ENCODE data around the gene WDR45B. TPM values are rescaled to one million over a fixed set of nuclear protein-coding genes. Genes with fewer than 3 reads are reported as not detected.

Gene WDR45B
- total RNA-seq, 2 experiments from 2014 or later, result 49.8 to 54.3 TPM

GRCh38 chr17:82592767-82593589 lies 55.3 kb downstream of the WDR45B start:
- peak; percentile 26 to 87 (median 56) for DNase-seq
- intact Hi-C loops (cut with DNase I, micrococcal nuclease), result loop anchor here in 1 of 2 experiments (5.0 kb wide), 1 partner anchor 54 kb away; the partner anchor contains the start of gene WDR45B
- Histone ChIP-seq H3K27me3 (ENCODE audit: control insufficient read depth in 1 of 2, insufficient read depth in 2 of 2, low read length in 2 of 2) (no peaks in the 10 kb centered on the region), H3K27ac (ENCODE audit: low read depth in 1 of 2, low read length in 2 of 2) (peak overlapping the region; percentile 56 to 83), H3K9me3 (ENCODE audit: control insufficient read depth in 1 of 2, insufficient read depth in 1 of 2, low read length in 2 of 2) (no peaks in the 10 kb centered on the region), H3K4me3 (ENCODE audit: low read length) (peak overlapping the region; percentile 66), H3K36me3 (ENCODE audit: insufficient read depth, low read length) (peaks cover 6% of the 10 kb centered on the region), H3K4me1 (ENCODE audit: insufficient read depth, low read length) (peaks cover 43% of the 10 kb centered on the region)
- Mint-ChIP-seq H3K4me1 (ENCODE audit: low read depth) (peaks cover 41% of the 10 kb centered on the region), H3K27me3 (no peaks in the 10 kb centered on the region), H3K36me3 (ENCODE audit: low read depth) (peaks cover 6% of the 10 kb centered on the region), H3K9me3 (no peaks in the 10 kb centered on the region), H3K4me3 (peak overlapping the region; percentile 85), H3K27ac (peak overlapping the region; percentile 87)
- TF ChIP-seq, protein P1, sequence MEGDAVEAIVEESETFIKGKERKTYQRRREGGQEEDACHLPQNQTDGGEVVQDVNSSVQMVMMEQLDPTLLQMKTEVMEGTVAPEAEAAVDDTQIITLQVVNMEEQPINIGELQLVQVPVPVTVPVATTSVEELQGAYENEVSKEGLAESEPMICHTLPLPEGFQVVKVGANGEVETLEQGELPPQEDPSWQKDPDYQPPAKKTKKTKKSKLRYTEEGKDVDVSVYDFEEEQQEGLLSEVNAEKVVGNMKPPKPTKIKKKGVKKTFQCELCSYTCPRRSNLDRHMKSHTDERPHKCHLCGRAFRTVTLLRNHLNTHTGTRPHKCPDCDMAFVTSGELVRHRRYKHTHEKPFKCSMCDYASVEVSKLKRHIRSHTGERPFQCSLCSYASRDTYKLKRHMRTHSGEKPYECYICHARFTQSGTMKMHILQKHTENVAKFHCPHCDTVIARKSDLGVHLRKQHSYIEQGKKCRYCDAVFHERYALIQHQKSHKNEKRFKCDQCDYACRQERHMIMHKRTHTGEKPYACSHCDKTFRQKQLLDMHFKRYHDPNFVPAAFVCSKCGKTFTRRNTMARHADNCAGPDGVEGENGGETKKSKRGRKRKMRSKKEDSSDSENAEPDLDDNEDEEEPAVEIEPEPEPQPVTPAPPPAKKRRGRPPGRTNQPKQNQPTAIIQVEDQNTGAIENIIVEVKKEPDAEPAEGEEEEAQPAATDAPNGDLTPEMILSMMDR (IDR thresholded peaks at IDR 0.05), result no peak
- CTCF ChIA-PET, result no interaction called here
- peak; percentile 33 for ATAC-seq (ENCODE audit: poor library complexity)
- POLR2A ChIA-PET, result interaction anchor here (0.8 to 1.1 kb wide), 4 partner anchors 10 to 124 kb away, joined by 3 read pairs; partner anchors contain the start of genes FN3KRP and FOXK2

DNA sequence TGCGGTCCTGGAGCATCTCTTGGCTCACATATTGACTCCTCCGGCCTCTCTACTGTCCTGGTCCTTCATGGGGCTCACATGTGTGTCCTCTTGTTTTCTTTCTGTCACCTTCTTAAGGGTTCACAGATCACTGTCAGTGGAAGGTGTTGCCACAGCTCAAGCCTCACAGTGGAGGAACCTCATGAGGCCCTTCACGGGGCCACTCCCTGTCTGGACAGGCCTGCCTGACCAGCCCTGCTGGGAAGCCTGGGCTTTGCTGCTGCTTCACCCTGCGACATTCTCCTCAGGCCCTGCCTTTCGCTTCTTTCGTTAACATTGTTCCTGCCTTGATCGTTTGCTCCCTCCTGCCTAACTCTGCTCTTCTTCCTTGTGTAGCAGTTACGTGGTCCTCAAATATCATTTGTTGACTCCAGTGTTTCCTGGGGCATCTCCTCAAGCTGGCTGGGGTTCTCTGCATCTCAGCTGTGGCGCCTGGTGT lies 55.9 kb downstream of the WDR45B start:
- Histone ChIP-seq H3K4me1 (ENCODE audit: insufficient read depth, low read length) (peaks cover 43% of the 10 kb centered on the region), H3K4me3 (ENCODE audit: low read length) (no peak overlapping the region), H3K27me3 (ENCODE audit: control insufficient read depth in 1 of 2, insufficient read depth in 2 of 2, low read length in 2 of 2) (no peaks in the 10 kb centered on the region), H3K9me3 (ENCODE audit: control insufficient read depth in 1 of 2, insufficient read depth in 1 of 2, low read length in 2 of 2) (no peaks in the 10 kb centered on the region), H3K36me3 (ENCODE audit: insufficient read depth, low read length) (peaks cover 9% of the 10 kb centered on the region), H3K27ac (ENCODE audit: low read depth in 1 of 2, low read length in 2 of 2) (peak overlapping the region; percentile 52 to 83)
- intact Hi-C loops (cut with DNase I, micrococcal nuclease), result loop anchor here in 1 of 2 experiments (5.0 kb wide), 1 partner anchor 55 kb away; the partner anchor contains the start of gene WDR45B
- TF ChIP-seq, protein P1 (IDR thresholded peaks at IDR 0.05), result no peak
- ATAC-seq (ENCODE audit: poor library complexity) (no peak), DNase-seq (peak in 1 of 14 experiments; percentile 20)
- ChIA-PET POLR2A (interaction anchor here (1.0 to 1.4 kb wide), 3 partner anchors 9 to 134 kb away, joined by 3 to 6 read pairs (median 5); partner anchors contain the start of gene NARF), CTCF (no interaction called here)
- H3K4me3 Mint-ChIP-seq, result peak overlapping the region; percentile 85
- H3K27ac Mint-ChIP-seq, result peak overlapping the region; percentile 87
- H3K9me3 Mint-ChIP-seq, result no peaks in the 10 kb centered on the region
- peaks cover 10% of the 10 kb centered on the region for H3K36me3 Mint-ChIP-seq (ENCODE audit: low read depth)
- H3K27me3 Mint-ChIP-seq, result no peaks in the 10 kb centered on the region
- peaks cover 41% of the 10 kb centered on the region for H3K4me1 Mint-ChIP-seq (ENCODE audit: low read depth)

- intact Hi-C loops (cut with DNase I, micrococcal nuclease), result loop anchor here in 1 of 2 experiments (5.0 kb wide), 1 partner anchor 56 kb away; the partner anchor contains the start of gene WDR45B
- H3K27me3 ChIP-seq (ENCODE audit: control insufficient read depth in 1 of 2, insufficient read depth in 2 of 2, low read length in 2 of 2), result no peaks in the 10 kb centered on the region
- peaks cover 43% of the 10 kb centered on the region for H3K4me1 ChIP-seq (ENCODE audit: insufficient read depth, low read length)
- no peak for DNase-seq
- no peaks in the 10 kb centered on the region for H3K9me3 ChIP-seq (ENCODE audit: control insufficient read depth in 1 of 2, insufficient read depth in 1 of 2, low read length in 2 of 2)
- H3K27me3 Mint-ChIP-seq, result no peaks in the 10 kb centered on the region
- H3K36me3 Mint-ChIP-seq (ENCODE audit: low read depth), result peaks cover 19% of the 10 kb centered on the region
- peak overlapping the region in 1 of 2 donors; percentile 52 for H3K27ac ChIP-seq (ENCODE audit: low read depth in 1 of 2, low read length in 2 of 2)
- CTCF ChIA-PET, result no interaction called here
- no peak overlapping the region for H3K4me3 Mint-ChIP-seq
- peak overlapping the region; percentile 87 for H3K27ac Mint-ChIP-seq
- no peak overlapping the region for H3K4me3 ChIP-seq (ENCODE audit: low read length)
- peaks cover 13% of the 10 kb centered on the region for H3K36me3 ChIP-seq (ENCODE audit: insufficient read depth, low read length)
- TF ChIP-seq, protein P1 (IDR thresholded peaks at IDR 0.05), result no peak
- H3K9me3 Mint-ChIP-seq, result no peaks in the 10 kb centered on the region
- H3K4me1 Mint-ChIP-seq (ENCODE audit: low read depth), result peaks cover 41% of the 10 kb centered on the region
- POLR2A ChIA-PET, result interaction anchor here (0.5 to 1.4 kb wide), 5 partner anchors 13 to 464 kb away, joined by 3 to 6 read pairs (median 3); partner anchors contain the start of gene NARF
- ATAC-seq (ENCODE audit: poor library complexity), result no peak
These were observed 57.2 kb downstream of the WDR45B start for GRCh38 chr17:82590881-82591539.

Data from CD4-positive, alpha-beta T cell (primary cell).